ENCODE measurements around the gene IFNAR2.
"Not testable (repeated sequence)": the region's sequence is repeated elsewhere in the genome, so short reads cannot be mapped to it uniquely, and the experiment has no call there.

IFNAR2 gene

GRCh38 chr21:33217138-33217520, 12.6 kb upstream of the IFNAR2 start:
- no peak for DNase-seq

GRCh38 chr21:33219300-33219699, 10.4 kb upstream of the IFNAR2 start:
- no peak for DNase-seq

DNA sequence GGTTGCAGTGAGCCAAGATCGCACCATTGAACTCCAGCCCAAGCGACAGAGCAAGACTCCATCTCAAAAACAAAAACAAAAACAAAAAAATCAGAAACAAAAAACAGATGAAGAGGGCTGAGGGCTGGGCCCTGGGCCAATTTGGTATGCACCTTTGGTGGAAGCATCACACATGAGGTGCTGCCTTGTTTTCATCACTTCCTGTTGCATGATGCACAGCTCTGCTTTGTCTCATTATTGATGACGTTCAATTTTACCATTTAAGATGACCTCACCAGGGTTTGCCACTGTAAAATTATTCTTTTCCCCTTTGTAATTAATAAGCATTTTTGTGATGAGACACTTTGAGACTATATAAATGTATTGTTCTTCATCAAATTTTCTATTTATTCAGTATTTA, 9.8 kb upstream of the IFNAR2 start:
- DNase-seq = no peak

GRCh38 chr21:33225376-33225775, 4.4 kb upstream of the IFNAR2 start:
- DNase-seq = not testable (repeated sequence)

DNA sequence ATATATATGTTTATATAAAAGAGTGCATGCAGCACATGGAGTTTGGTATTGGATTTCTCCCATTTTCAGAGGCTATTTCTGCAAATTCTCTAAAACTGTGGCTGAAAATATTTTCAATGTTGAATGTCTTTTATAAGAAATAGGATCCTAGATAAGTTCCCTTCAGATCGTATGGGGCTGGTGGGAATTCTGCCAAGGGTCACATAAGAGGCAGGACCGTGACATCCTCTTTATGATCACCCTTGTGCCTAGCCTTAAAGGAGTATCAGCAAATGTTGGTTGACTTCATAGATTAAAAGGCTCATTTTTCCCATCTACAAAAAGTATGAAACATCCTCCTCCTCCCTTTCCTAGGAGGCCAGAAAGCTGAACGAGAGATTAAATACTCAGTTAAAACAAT, 1.3 kb upstream of the IFNAR2 start:
- DNase-seq = no peak

DNA sequence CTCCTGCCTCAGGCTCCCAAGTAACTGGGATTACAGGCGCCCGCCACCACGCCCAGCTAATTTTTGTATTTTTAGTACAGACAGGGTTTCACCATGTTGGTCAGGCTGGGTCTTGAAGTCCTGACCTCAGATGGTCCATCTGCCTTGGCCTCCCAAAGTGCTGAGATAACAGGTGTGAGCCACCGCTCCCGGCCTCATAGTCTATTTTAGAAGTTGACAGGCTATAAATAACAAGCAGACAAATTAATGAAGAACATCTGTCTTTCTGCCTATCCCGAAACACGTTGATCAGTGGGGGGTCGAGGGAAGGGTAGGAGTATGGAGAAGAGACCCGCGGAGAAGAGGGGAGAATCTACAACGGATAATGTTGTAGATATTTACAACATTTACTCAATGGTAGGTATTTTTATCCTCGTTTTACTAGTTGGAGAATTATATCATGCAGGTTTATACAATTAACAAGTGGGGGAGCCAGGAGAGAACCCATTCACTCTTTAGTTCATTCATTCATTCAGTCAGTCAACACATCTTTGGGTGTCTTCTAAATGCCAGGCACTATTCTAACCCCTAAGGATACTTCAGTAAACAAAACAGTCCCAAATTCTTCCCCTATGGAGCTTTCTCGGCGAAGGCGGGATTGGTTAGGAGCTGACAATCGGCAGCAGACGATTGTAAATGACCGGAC, 497 bp upstream of the IFNAR2 start:
- peak; percentile 63 for DNase-seq

GRCh38 chr21:33230545-33231324, 997 bp downstream of the IFNAR2 start:
- DNase-seq = peak; percentile 77

DNA sequence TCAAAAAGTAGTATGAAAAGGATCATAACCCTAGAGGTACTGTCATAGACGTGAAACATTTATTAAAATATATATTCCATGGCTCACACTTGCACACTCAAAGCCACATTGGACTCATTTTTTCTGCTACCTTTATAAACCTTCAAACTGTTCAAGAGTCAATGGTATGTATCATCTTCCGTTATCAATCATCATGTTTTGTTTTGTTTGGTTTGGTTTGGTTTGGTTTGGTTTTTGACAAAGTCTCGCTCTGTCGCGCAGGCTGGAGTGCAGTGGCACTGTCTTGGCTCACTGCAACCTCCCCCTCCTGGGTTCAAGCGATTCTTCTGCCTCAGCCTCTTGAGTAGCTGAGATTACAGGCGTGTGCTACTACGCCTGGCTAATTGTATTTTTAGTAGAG, 1.8 kb downstream of the IFNAR2 start:
- no peak for DNase-seq

DNA sequence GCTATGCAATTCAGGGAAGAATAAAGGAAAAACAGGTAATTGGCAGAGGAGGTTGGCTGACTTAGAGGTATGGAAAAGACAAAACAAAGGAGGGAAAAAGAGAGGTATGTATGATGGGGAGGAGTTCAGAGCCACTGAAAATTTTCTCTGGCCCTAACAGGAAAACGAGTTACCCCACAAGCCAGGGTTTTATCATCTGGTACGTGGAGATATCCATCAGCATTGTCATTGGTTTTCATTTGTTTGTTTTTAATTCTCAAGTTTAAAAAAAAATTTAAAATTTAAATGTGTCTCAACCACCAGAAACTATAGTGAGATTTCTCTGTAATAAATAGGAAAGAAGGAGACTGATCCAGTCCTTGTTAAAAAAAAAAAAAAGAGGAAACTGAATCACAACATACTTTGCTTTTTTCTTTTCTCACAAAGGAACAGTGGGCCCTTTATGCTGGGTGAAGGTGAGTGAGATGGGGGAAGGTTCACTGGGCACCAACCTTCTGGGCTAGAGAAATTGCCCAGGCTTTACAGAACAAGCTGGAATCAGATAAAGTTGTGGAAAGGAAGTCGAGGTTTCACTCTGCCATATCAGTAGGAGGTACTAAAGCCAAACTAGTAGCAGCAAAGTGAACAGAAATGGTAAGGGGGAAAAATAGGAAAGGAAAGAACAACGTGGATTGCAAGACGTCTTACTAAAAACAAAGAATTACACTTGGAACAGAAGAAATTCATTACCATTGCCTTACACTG, 2.7 kb downstream of the IFNAR2 start:
- DNase-seq = no peak

GRCh38 chr21:33234635-33235520, 5.1 kb downstream of the IFNAR2 start:
- DNase-seq = no peak

- DNase-seq = no peak
Measured at GRCh38 chr21:33236013-33236686, 6.4 kb downstream of the IFNAR2 start.

GRCh38 chr21:33236766-33237165, 7.0 kb downstream of the IFNAR2 start:
- peak; percentile 41 for DNase-seq

DNA sequence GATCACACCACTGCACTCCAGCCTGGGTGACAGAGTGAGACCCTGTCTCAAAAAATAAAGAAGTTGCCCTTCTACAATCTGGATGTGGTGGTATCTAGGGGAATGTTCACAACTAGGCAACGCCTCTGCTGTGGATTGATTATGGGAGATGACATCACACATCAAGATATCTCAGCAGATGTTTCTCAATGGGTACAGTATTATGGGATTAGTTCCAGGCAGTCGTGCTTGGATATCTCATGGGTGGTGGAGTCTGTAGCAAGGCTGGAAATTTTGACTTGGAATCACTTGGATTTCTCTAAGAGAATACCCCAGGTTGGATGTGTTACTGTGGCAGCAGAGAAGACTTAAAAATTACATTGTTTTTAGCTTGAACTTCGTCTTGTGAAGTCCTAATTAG, 7.7 kb downstream of the IFNAR2 start:
- DNase-seq = peak; percentile 42

GRCh38 chr21:33238146-33238545, 8.4 kb downstream of the IFNAR2 start:
- DNase-seq = no peak

GRCh38 chr21:33238565-33239255, 9.0 kb downstream of the IFNAR2 start:
- DNase-seq = no peak

- not testable (repeated sequence) for DNase-seq
Measured at GRCh38 chr21:33239559-33240127, 9.9 kb downstream of the IFNAR2 start.

DNA sequence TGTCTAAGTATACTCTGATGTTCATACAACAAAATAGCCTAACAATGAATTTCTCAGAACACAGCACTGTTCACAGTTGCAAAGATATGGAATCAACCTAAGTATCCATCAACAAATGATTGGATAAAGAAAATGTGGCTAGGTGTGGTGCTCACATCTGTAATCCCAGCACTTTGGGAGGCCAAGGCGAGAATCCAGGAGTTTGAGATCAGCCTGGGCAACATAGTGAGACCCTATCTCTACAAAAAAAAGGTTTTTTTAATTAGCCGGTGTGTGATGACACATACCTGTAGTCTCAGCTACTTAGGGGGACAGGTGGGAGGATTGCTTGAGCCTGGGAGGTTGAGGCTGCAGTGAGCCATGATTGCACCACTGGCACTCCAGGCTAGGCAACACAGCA, 10.7 kb downstream of the IFNAR2 start:
- DNase-seq = no peak

DNA sequence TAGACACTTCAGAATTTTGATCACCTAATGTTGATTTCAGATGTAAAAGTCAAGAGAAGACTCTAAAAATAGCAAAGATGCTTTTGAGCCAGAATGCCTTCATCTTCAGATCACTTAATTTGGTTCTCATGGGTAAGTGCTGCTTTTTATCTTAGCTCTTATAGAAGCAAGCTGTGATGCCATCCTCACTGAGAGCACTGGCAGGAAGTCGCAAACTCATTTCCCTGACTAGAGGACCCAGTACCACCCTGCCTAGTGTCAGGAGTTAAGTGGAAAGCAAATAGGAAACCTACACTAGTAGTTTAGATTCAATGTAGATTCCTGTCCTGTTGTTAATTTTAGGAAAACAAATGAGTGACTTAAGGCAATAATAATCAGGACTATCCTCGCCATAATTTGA, 12.1 kb downstream of the IFNAR2 start:
- no peak for DNase-seq

- DNase-seq = not testable (repeated sequence)
Measured at GRCh38 chr21:33242846-33243245, 13.1 kb downstream of the IFNAR2 start.

- DNase-seq = no peak
Measured at GRCh38 chr21:33244082-33244778, 14.5 kb downstream of the IFNAR2 start.

- no peak for DNase-seq
Measured at GRCh38 chr21:33244779-33245105, 15.0 kb downstream of the IFNAR2 start.

Data from NCI-H82 (cell line).